K562 (cell line): Measurements from ENCODE around the gene EFHB. TPM values are rescaled to one million over a fixed set of nuclear protein-coding genes. Genes with fewer than 3 reads are reported as not detected.

Experiments
- ARID2 ChIP-seq: fragments of 450-650 bp; IDR thresholded peaks from 2 replicates; pipeline ENCODE4 v1.6.1; 2017; ENCODE audit warnings: antibody characterized with exemption, mild to moderate bottlenecking
- ID3 ChIP-seq, 2 experiments: fragments of 250-450 bp in 1 of 2; fragments of 450-650 bp in 1 of 2; sonication (Bioruptor Pico) in 1 of 2; IDR thresholded peaks; 2 replicates each; pipeline versions ENCODE4 v1.6.1 to v1.8.0; 2016 to 2021; ENCODE audit warnings: mild to moderate bottlenecking in 2 of 2, moderate library complexity in 2 of 2, missing compliant biosample characterization in 1 of 2, missing genetic modification characterization in 1 of 2
- MTF1 ChIP-seq: fragments of 250-450 bp; sonication (Bioruptor Pico); IDR thresholded peaks from 2 replicates; pipeline ENCODE4 v1.9.0; 2021; ENCODE audit warnings: moderate library complexity, mild to moderate bottlenecking, inconsistent platforms, borderline replicate concordance
- RNF2 ChIP-seq: sonication (generic); IDR thresholded peaks from 2 replicates; pipeline ENCODE4 v1.6.1; 2016
- XRCC4 ChIP-seq: IDR thresholded peaks from one replicate; pipeline ENCODE4 v1.6.1; 2011; ENCODE audit not compliant: insufficient read depth, insufficient read length; ENCODE audit errors: extremely low read depth
- ZNF121 ChIP-seq: sonication (generic); formaldehyde crosslinking; conservative IDR thresholded peaks from 2 replicates; pipeline ENCODE4 v1.8.0; 2022; ENCODE audit warnings: missing genetic modification reagents
- ZNF511 ChIP-seq: sonication (generic); formaldehyde crosslinking; IDR thresholded peaks from 2 replicates; pipeline ENCODE4 v1.8.0; 2022; ENCODE audit warnings: mild to moderate bottlenecking, missing genetic modification reagents
- polyA plus RNA-seq, 8 experiments: library from polyadenylated mRNA; depleted of rRNA in 4 of 8; stranded (reverse) in 5 of 8; unstranded in 3 of 8; fragments of >200 nt; fragmentation: Nextera tagmentation in 2 of 8; fragmentation: Illumina TruSeq in 1 of 8; extraction: Ambion mirVana in 2 of 8; extraction: Trizol in 1 of 8; gene quantifications; 2 replicates each; pipeline versions ENCODE4 v1.2.1 to v1.2.3, GENCODE V29; 2011 to 2014; ENCODE audit warnings: inconsistent platforms in 1 of 8, missing spikeins in 1 of 8
- total RNA-seq, 7 experiments: library from RNA; depleted of rRNA in 6 of 7; stranded (reverse); fragments of >200 nt in 6 of 7; fragmentation: Illumina TruSeq in 2 of 7; extraction: Trizol in 2 of 7; gene quantifications; 2 replicates each; pipeline versions ENCODE4 v1.2.1 to v1.2.3, GENCODE V29; 2011 to 2021; ENCODE audit warnings: low replicate concordance in 1 of 7
- TF ChIP-seq, protein P1 (sequence below): fragments of 200-600 bp; sonication (generic); IDR thresholded peaks from one replicate; pipeline ENCODE4 v1.6.1; 2012; ENCODE audit warnings: mild to moderate bottlenecking, low read depth, low read length, inconsistent platforms
- TF ChIP-seq, protein P2 (sequence below): sonication (generic); formaldehyde crosslinking; IDR thresholded peaks from 2 replicates; pipeline ENCODE4 v1.8.0; 2022; ENCODE audit warnings: mild to moderate bottlenecking, missing genetic modification reagents

The EFHB gene
- total and polyA plus RNA-seq, 9 of the 15 experiments (the other 6 are each of a cell fraction or from before 2014, with no cell fraction given), result 1.5 to 4.0 (median 1.8) TPM

- TF ChIP-seq, protein P1, sequence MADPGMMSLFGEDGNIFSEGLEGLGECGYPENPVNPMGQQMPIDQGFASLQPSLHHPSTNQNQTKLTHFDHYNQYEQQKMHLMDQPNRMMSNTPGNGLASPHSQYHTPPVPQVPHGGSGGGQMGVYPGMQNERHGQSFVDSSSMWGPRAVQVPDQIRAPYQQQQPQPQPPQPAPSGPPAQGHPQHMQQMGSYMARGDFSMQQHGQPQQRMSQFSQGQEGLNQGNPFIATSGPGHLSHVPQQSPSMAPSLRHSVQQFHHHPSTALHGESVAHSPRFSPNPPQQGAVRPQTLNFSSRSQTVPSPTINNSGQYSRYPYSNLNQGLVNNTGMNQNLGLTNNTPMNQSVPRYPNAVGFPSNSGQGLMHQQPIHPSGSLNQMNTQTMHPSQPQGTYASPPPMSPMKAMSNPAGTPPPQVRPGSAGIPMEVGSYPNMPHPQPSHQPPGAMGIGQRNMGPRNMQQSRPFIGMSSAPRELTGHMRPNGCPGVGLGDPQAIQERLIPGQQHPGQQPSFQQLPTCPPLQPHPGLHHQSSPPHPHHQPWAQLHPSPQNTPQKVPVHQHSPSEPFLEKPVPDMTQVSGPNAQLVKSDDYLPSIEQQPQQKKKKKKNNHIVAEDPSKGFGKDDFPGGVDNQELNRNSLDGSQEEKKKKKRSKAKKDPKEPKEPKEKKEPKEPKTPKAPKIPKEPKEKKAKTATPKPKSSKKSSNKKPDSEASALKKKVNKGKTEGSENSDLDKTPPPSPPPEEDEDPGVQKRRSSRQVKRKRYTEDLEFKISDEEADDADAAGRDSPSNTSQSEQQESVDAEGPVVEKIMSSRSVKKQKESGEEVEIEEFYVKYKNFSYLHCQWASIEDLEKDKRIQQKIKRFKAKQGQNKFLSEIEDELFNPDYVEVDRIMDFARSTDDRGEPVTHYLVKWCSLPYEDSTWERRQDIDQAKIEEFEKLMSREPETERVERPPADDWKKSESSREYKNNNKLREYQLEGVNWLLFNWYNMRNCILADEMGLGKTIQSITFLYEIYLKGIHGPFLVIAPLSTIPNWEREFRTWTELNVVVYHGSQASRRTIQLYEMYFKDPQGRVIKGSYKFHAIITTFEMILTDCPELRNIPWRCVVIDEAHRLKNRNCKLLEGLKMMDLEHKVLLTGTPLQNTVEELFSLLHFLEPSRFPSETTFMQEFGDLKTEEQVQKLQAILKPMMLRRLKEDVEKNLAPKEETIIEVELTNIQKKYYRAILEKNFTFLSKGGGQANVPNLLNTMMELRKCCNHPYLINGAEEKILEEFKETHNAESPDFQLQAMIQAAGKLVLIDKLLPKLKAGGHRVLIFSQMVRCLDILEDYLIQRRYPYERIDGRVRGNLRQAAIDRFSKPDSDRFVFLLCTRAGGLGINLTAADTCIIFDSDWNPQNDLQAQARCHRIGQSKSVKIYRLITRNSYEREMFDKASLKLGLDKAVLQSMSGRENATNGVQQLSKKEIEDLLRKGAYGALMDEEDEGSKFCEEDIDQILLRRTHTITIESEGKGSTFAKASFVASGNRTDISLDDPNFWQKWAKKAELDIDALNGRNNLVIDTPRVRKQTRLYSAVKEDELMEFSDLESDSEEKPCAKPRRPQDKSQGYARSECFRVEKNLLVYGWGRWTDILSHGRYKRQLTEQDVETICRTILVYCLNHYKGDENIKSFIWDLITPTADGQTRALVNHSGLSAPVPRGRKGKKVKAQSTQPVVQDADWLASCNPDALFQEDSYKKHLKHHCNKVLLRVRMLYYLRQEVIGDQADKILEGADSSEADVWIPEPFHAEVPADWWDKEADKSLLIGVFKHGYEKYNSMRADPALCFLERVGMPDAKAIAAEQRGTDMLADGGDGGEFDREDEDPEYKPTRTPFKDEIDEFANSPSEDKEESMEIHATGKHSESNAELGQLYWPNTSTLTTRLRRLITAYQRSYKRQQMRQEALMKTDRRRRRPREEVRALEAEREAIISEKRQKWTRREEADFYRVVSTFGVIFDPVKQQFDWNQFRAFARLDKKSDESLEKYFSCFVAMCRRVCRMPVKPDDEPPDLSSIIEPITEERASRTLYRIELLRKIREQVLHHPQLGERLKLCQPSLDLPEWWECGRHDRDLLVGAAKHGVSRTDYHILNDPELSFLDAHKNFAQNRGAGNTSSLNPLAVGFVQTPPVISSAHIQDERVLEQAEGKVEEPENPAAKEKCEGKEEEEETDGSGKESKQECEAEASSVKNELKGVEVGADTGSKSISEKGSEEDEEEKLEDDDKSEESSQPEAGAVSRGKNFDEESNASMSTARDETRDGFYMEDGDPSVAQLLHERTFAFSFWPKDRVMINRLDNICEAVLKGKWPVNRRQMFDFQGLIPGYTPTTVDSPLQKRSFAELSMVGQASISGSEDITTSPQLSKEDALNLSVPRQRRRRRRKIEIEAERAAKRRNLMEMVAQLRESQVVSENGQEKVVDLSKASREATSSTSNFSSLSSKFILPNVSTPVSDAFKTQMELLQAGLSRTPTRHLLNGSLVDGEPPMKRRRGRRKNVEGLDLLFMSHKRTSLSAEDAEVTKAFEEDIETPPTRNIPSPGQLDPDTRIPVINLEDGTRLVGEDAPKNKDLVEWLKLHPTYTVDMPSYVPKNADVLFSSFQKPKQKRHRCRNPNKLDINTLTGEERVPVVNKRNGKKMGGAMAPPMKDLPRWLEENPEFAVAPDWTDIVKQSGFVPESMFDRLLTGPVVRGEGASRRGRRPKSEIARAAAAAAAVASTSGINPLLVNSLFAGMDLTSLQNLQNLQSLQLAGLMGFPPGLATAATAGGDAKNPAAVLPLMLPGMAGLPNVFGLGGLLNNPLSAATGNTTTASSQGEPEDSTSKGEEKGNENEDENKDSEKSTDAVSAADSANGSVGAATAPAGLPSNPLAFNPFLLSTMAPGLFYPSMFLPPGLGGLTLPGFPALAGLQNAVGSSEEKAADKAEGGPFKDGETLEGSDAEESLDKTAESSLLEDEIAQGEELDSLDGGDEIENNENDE, result no peak
- TF ChIP-seq ARID2 (no peak), MTF1 (CRISPR knock-in tag) (no peak), RNF2 (no peak), ZNF121 (CRISPR knock-in tag) (no peak), XRCC4 (no peak), ID3 (CRISPR knock-in tag; IDR thresholded peaks at IDR 0.05) (no peak), ID3 (tag; IDR thresholded peaks at IDR 0.05) (no peak), ZNF511 (CRISPR knock-in tag) (no peak)
- TF ChIP-seq, protein P2, sequence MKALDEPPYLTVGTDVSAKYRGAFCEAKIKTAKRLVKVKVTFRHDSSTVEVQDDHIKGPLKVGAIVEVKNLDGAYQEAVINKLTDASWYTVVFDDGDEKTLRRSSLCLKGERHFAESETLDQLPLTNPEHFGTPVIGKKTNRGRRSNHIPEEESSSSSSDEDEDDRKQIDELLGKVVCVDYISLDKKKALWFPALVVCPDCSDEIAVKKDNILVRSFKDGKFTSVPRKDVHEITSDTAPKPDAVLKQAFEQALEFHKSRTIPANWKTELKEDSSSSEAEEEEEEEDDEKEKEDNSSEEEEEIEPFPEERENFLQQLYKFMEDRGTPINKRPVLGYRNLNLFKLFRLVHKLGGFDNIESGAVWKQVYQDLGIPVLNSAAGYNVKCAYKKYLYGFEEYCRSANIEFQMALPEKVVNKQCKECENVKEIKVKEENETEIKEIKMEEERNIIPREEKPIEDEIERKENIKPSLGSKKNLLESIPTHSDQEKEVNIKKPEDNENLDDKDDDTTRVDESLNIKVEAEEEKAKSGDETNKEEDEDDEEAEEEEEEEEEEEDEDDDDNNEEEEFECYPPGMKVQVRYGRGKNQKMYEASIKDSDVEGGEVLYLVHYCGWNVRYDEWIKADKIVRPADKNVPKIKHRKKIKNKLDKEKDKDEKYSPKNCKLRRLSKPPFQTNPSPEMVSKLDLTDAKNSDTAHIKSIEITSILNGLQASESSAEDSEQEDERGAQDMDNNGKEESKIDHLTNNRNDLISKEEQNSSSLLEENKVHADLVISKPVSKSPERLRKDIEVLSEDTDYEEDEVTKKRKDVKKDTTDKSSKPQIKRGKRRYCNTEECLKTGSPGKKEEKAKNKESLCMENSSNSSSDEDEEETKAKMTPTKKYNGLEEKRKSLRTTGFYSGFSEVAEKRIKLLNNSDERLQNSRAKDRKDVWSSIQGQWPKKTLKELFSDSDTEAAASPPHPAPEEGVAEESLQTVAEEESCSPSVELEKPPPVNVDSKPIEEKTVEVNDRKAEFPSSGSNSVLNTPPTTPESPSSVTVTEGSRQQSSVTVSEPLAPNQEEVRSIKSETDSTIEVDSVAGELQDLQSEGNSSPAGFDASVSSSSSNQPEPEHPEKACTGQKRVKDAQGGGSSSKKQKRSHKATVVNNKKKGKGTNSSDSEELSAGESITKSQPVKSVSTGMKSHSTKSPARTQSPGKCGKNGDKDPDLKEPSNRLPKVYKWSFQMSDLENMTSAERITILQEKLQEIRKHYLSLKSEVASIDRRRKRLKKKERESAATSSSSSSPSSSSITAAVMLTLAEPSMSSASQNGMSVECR (CRISPR knock-in tag), result no peak
Observed at GRCh38 chr3:19945969-19946831, 12.2 kb upstream of the EFHB start (continued).
